Measurements from ENCODE around the gene DDX59.

DNA sequence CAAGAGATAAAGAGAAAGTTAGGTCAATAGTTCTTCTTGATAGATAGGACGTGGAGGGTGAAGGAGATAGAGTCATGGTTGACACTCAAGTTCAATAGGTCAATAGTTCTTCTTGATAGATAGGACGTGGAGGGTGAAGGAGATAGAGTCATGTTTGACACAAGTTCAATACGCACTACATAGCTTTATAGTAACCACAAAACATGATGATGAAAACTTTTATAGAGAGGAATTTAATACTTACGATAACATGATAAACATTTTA lies 5.8 kb upstream of the DDX59 start:
- TF ChIP-seq POLR2A (IDR thresholded peaks at IDR 0.05; ENCODE audit: low read length) (no peak), GATA1 (IDR thresholded peaks at IDR 0.05; ENCODE audit: low read depth, low read length) (no peak)

Measured in erythroblast (primary cell).